BLaER1 (cell line): ENCODE measurements around the gene SAMD9.
"Not testable (repeated sequence)": the region's sequence is repeated elsewhere in the genome, so short reads cannot be mapped to it uniquely, and the experiment has no call there.

Experiments used
- H3K27ac ChIP-seq: shearing (Covaris generic); formaldehyde crosslinking; 2 replicates; pipeline ENCODE4 v1.8.1; 2022
- H3K27me3 ChIP-seq: shearing (Covaris generic); formaldehyde crosslinking; 2 replicates; pipeline ENCODE4 v1.8.1; 2022
- H3K36me3 ChIP-seq: shearing (Covaris generic); formaldehyde crosslinking; 2 replicates; pipeline ENCODE4 v1.8.1; 2022
- H3K4me1 ChIP-seq: shearing (Covaris generic); formaldehyde crosslinking; 2 replicates; pipeline ENCODE4 v1.8.1; 2022
- H3K4me2 ChIP-seq: shearing (Covaris generic); formaldehyde crosslinking; 2 replicates; pipeline ENCODE4 v1.8.1; 2022
- H3K4me3 ChIP-seq: shearing (Covaris generic); formaldehyde crosslinking; 2 replicates; pipeline ENCODE4 v1.8.1; 2022
- H3K9ac ChIP-seq: shearing (Covaris generic); formaldehyde crosslinking; 2 replicates; pipeline ENCODE4 v1.8.1; 2022
- H3K9me3 ChIP-seq: shearing (Covaris generic); formaldehyde crosslinking; 2 replicates; pipeline ENCODE4 v1.8.1; 2022
- H4K20me1 ChIP-seq: shearing (Covaris generic); formaldehyde crosslinking; 2 replicates; pipeline ENCODE4 v1.8.1; 2022
- Cebpa-rat ChIP-seq: shearing (Covaris generic); IDR thresholded peaks from 2 replicates; pipeline ENCODE4 v1.8.1; 2022

The SAMD9 gene

GRCh38 chr7:93060025-93060424, 57.8 kb downstream of the SAMD9 start:
- no peak for TF ChIP-seq Cebpa-rat

DNA sequence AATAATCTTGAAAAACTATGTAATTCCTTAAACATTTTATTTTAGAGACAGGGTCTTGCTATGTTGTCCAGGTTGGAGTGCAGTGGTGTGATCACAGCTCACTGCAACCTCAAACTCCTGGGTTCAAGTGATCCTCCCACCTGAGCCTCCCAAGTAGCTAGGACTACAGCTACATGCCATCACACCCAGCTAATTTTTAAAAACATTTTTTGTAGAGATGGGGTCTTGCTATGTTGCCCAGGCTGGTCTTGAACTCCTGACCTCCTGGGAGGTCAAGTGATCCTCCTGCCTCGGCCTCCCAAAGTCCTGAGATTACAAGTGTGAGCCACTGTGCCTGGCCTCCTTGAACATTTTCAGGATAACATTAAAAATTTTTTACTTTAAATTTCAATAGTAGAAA, 61.2 kb downstream of the SAMD9 start:
- H3K4me2 ChIP-seq, H3K9ac ChIP-seq, H3K9me3 ChIP-seq, H3K4me1 ChIP-seq, H3K27ac ChIP-seq, H3K4me3 ChIP-seq, H3K27me3 ChIP-seq, H4K20me1 ChIP-seq, H3K36me3 ChIP-seq: not testable (repeated sequence)

More at GRCh38 chr7:93060025-93060424, 57.8 kb downstream of the SAMD9 start:
- no peaks in the 10 kb centered on the region for H3K9me3 ChIP-seq
- H4K20me1 ChIP-seq = no peaks in the 10 kb centered on the region
- no peak overlapping the region for H3K27ac ChIP-seq
- H3K27me3 ChIP-seq = no peaks in the 10 kb centered on the region
- no peaks in the 10 kb centered on the region for H3K4me1 ChIP-seq
- H3K4me3 ChIP-seq = no peak overlapping the region
- no peak overlapping the region for H3K9ac ChIP-seq
- H3K4me2 ChIP-seq = no peak overlapping the region
- no peaks in the 10 kb centered on the region for H3K36me3 ChIP-seq

GRCh38 chr7:93055543-93056107, 62.2 kb downstream of the SAMD9 start:
- H4K20me1 ChIP-seq = no peaks in the 10 kb centered on the region
- no peak for TF ChIP-seq Cebpa-rat
- H3K27ac ChIP-seq = no peak overlapping the region
- no peak overlapping the region for H3K4me3 ChIP-seq
- no peaks in the 10 kb centered on the region for H3K36me3 ChIP-seq
- H3K4me2 ChIP-seq = no peak overlapping the region
- no peak overlapping the region for H3K9ac ChIP-seq
- H3K27me3 ChIP-seq = no peaks in the 10 kb centered on the region
- H3K9me3 ChIP-seq = no peaks in the 10 kb centered on the region
- peaks cover 10% of the 10 kb centered on the region for H3K4me1 ChIP-seq

DNA sequence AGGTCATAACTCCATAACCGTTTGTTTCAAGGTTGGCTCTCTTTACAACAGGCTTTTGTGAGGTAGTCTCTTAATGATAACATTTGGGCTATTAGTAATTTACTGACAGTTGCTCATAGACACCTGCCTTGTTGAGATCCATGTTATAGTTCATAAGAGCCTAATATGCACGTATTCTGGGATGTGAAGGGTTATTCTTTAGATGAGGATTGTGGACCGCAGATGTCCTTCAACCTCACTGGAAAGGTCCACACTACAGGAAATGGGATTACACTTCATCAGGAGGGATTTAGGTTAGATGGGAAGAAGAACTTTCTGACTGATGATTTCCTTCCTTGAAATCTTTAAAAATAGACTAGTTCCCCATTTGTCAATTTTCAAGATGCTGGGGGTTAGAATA, 62.8 kb downstream of the SAMD9 start:
- Histone ChIP-seq H3K4me3 (no peak overlapping the region), H3K9me3 (no peaks in the 10 kb centered on the region), H3K36me3 (no peaks in the 10 kb centered on the region), H3K4me2 (no peak overlapping the region), H3K4me1 (peaks cover 10% of the 10 kb centered on the region), H3K27me3 (no peaks in the 10 kb centered on the region), H4K20me1 (no peaks in the 10 kb centered on the region), H3K27ac (no peak overlapping the region), H3K9ac (no peak overlapping the region)
- no peak for TF ChIP-seq Cebpa-rat

DNA sequence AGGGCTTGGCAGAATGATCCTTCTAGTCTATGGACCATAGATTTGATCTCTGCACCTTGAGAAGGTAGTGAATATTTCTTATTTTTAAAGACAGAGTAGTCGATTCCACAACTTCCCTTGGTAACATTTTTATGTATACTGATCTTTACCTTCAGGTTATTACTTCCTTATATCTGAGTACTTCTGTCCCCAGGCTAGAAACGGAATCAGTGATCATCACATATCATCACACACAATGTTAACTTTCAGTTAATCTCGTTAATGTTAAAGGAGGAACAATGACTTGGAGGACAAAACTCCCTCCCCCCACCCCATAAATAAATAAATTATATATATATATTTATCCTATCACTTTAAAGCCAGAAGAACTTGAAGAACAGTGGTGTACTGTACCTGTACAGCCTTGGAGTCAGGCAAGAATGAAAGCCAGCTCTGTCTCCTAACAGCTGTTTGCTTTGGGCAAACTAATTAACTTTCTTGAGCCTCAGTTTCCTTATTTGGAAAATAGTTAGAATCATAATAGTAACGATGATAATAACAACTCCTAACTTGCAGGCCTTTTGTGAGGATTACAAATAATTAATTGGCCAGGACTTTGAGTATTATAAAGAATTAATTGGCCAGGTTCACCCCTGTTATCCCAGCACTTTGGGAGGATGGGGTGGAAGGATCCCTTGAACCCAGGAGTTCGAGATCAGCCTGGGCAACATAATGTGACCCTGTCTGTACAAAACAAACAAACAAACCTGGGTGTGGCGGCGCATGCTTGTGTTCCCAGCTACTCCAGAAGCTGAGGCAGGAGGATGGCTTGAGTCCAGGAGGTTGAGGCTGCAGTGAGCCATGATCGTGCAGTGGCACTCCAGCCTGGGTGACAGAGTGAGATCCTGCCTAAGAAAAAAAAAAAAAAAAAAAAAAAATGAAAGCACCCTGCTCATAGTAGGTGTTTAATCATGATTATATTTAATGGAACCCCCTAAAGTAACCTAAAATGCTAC, 63.5 kb downstream of the SAMD9 start:
- no peak overlapping the region for H3K9ac ChIP-seq
- no peak overlapping the region for H3K27ac ChIP-seq
- H3K4me1 ChIP-seq = peaks cover 10% of the 10 kb centered on the region
- no peaks in the 10 kb centered on the region for H3K9me3 ChIP-seq
- no peak overlapping the region for H3K4me3 ChIP-seq
- H3K27me3 ChIP-seq = no peaks in the 10 kb centered on the region
- no peak for TF ChIP-seq Cebpa-rat
- no peaks in the 10 kb centered on the region for H3K36me3 ChIP-seq
- no peaks in the 10 kb centered on the region for H4K20me1 ChIP-seq
- H3K4me2 ChIP-seq = peak overlapping the region; percentile 43

DNA sequence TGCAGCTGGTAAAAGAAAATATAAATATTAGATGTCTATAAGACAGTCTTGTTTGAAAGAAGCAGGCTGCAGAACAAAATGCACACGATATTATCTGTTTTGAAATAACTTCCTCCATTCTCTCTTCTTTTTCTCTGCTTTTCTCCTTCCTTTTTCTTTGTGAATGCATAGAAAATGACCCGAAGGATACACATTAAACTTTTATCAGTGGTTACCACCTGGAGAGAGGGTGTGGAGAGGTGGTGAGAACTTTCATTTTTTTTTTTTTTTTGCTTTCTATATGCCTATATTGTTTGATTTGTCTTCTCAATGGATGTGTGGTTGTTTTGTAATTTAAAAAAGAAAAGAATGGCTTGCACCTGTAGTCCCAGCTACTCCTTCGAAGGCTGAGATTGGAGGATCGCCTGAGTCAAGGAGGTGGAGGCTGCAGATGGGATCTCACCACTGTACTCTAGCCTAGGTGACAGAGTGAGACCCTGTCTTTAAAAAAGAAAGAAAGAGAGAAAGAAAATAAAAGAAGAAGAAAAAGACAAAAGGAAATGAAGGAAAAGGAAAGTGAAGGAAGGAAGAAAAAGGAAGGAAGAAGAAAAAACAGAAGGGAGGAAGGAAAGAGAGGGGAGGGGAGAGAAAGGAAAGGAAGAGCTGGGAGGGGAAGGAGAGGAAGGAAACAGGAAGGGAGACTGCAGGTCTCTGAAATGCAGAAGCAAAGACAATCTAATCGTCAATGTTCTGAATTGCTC, 64.4 kb downstream of the SAMD9 start:
- no peak overlapping the region for H3K4me3 ChIP-seq
- H3K27me3 ChIP-seq = no peaks in the 10 kb centered on the region
- peak overlapping the region; percentile 43 for H3K4me2 ChIP-seq
- no peak for TF ChIP-seq Cebpa-rat
- H3K4me1 ChIP-seq = peaks cover 10% of the 10 kb centered on the region
- no peaks in the 10 kb centered on the region for H3K9me3 ChIP-seq
- H3K27ac ChIP-seq = no peak overlapping the region
- no peaks in the 10 kb centered on the region for H4K20me1 ChIP-seq
- H3K9ac ChIP-seq = no peak overlapping the region
- H3K36me3 ChIP-seq = no peaks in the 10 kb centered on the region

DNA sequence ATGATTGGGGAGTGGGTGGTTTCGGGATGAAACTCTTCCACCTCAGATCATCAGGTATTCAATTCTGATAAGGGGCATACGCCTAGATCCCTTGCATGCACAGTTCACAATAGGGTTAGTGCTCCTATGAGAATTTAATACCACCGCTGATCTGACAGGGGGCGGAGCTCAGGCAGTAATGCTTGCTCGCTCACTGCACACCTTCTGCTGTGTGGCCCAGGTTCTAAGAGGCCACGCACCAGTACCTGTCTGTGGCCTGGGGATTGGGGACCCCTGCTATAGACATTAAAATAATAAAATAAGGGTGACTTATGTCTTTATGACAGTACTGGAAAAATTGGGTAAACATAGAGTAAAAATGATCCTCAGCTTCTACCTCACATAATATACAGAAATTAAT, 66.1 kb downstream of the SAMD9 start:
- Histone ChIP-seq H3K4me2 (no peak overlapping the region), H3K9ac (no peak overlapping the region), H3K27ac (no peak overlapping the region), H3K4me3 (no peak overlapping the region), H3K27me3 (no peaks in the 10 kb centered on the region), H4K20me1 (no peaks in the 10 kb centered on the region), H3K4me1 (peaks cover 10% of the 10 kb centered on the region), H3K36me3 (no peaks in the 10 kb centered on the region), H3K9me3 (no peaks in the 10 kb centered on the region)
- TF ChIP-seq Cebpa-rat = no peak
